HG03196 (cell line): Measurements from ENCODE around the gene TBRG4.

Source experiments
- ATAC-seq: cut with Tn5 transposase; IDR thresholded peaks from one replicate; pipeline ENCODE4 v1.9.1; 2021; ENCODE audit not compliant: unreplicated experiment

TBRG4 gene

GRCh38 chr7:45145881-45146280 lies 34.4 kb upstream of the TBRG4 start:
- ATAC-seq, result no peak

GRCh38 chr7:45143616-45144015 lies 32.1 kb upstream of the TBRG4 start:
- ATAC-seq, result no peak

- ATAC-seq, result no peak
Observed at GRCh38 chr7:45140827-45141226, 29.3 kb upstream of the TBRG4 start.

GRCh38 chr7:45138433-45139267 lies 27.2 kb upstream of the TBRG4 start:
- no peak for ATAC-seq

GRCh38 chr7:45136106-45137060 lies 24.9 kb upstream of the TBRG4 start:
- no peak for ATAC-seq

- ATAC-seq, result no peak
Observed at GRCh38 chr7:45133877-45134276, 22.4 kb upstream of the TBRG4 start.

GRCh38 chr7:45133352-45133751 lies 21.9 kb upstream of the TBRG4 start:
- no peak for ATAC-seq

GRCh38 chr7:45132708-45133320 lies 21.3 kb upstream of the TBRG4 start:
- ATAC-seq, result no peak

- ATAC-seq, result no peak
Observed at GRCh38 chr7:45131891-45132290, 20.4 kb upstream of the TBRG4 start.

GRCh38 chr7:45130910-45131309 lies 19.4 kb upstream of the TBRG4 start:
- no peak for ATAC-seq

- ATAC-seq, result no peak
Observed at GRCh38 chr7:45129906-45130305, 18.4 kb upstream of the TBRG4 start.

- no peak for ATAC-seq
Observed at GRCh38 chr7:45129181-45129800, 17.8 kb upstream of the TBRG4 start.

- ATAC-seq, result no peak
Observed at GRCh38 chr7:45126920-45127319, 15.4 kb upstream of the TBRG4 start.

- no peak for ATAC-seq
Observed at GRCh38 chr7:45126201-45126600, 14.7 kb upstream of the TBRG4 start.

GRCh38 chr7:45125193-45125904 lies 13.9 kb upstream of the TBRG4 start:
- ATAC-seq, result no peak

- ATAC-seq, result no peak
Observed at GRCh38 chr7:45123913-45124710, 12.6 kb upstream of the TBRG4 start.

- no peak for ATAC-seq
Observed at GRCh38 chr7:45122975-45123860, 11.7 kb upstream of the TBRG4 start.

- no peak for ATAC-seq
Observed at GRCh38 chr7:45119550-45119949, 8.1 kb upstream of the TBRG4 start.

GRCh38 chr7:45118889-45119331 lies 7.4 kb upstream of the TBRG4 start:
- ATAC-seq, result no peak
